A549 (cell line): Measurements from ENCODE around the gene TSKS.

Source experiments
- JUN ChIP-seq, 2 experiments: fragments of >200 bp; sonication (Bioruptor Twin); formaldehyde crosslinking; IDR thresholded peaks; 2 replicates in 1 of 2; 3 replicates in 1 of 2; pipeline ENCODE4 v1.6.1; 2016 to 2017
- TF ChIP-seq, protein P1 (sequence below): fragments of >200 bp; sonication (Bioruptor Twin); formaldehyde crosslinking; IDR thresholded peaks from 3 replicates; pipeline ENCODE4 v1.5.1; 2016
- TF ChIP-seq, protein P2 (sequence below): fragments of 200-600 bp; sonication (generic); IDR thresholded peaks from 2 replicates; pipeline ENCODE4 v1.6.1; 2016; ENCODE audit warnings: antibody characterized with exemption, mild to moderate bottlenecking, moderate library complexity

DNA sequence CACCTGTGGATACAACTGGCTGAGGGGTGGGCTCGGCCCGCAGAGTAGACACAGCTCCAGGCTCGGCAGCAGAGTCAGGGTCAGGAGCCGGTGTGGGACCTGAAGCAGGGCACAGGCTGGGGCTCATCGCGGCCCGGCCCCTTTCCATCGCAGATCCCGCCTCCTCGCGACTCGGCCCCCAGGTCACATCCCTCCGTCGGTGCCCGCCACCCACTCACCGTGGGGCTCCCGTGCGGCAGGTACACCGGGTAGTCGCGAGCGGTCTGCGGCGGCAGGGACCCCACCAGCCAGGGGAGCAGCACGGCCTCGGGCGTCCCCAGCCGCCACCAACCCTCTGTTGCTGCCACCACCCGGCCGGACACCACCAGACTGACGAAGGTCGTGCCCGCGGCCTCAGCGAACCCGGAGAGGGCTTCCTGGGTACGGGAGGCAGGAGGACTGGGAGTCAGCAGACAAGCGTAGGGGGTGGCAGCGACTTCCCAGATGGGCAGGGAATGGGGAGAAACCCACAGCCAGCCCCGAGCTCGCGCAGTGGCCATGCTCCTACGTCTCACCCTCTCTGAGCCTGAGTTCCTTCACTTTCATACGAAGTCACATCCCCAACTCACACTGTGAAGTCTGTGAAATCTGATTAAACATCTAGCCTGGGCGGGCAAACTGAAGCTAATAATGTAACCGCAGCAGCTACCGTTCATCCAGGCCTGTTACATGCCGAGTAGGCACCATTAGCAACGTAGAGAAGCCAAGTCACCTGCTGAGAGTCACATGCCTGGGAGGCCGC, 46.2 kb upstream of the TSKS start:
- TF ChIP-seq JUN (IDR thresholded peaks at IDR 0.05): no peak
- TF ChIP-seq, protein P1, sequence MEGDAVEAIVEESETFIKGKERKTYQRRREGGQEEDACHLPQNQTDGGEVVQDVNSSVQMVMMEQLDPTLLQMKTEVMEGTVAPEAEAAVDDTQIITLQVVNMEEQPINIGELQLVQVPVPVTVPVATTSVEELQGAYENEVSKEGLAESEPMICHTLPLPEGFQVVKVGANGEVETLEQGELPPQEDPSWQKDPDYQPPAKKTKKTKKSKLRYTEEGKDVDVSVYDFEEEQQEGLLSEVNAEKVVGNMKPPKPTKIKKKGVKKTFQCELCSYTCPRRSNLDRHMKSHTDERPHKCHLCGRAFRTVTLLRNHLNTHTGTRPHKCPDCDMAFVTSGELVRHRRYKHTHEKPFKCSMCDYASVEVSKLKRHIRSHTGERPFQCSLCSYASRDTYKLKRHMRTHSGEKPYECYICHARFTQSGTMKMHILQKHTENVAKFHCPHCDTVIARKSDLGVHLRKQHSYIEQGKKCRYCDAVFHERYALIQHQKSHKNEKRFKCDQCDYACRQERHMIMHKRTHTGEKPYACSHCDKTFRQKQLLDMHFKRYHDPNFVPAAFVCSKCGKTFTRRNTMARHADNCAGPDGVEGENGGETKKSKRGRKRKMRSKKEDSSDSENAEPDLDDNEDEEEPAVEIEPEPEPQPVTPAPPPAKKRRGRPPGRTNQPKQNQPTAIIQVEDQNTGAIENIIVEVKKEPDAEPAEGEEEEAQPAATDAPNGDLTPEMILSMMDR: 0 out of 3 replicates have a peak, but pooled peaks have one; percentile 15
- TF ChIP-seq, protein P2, sequence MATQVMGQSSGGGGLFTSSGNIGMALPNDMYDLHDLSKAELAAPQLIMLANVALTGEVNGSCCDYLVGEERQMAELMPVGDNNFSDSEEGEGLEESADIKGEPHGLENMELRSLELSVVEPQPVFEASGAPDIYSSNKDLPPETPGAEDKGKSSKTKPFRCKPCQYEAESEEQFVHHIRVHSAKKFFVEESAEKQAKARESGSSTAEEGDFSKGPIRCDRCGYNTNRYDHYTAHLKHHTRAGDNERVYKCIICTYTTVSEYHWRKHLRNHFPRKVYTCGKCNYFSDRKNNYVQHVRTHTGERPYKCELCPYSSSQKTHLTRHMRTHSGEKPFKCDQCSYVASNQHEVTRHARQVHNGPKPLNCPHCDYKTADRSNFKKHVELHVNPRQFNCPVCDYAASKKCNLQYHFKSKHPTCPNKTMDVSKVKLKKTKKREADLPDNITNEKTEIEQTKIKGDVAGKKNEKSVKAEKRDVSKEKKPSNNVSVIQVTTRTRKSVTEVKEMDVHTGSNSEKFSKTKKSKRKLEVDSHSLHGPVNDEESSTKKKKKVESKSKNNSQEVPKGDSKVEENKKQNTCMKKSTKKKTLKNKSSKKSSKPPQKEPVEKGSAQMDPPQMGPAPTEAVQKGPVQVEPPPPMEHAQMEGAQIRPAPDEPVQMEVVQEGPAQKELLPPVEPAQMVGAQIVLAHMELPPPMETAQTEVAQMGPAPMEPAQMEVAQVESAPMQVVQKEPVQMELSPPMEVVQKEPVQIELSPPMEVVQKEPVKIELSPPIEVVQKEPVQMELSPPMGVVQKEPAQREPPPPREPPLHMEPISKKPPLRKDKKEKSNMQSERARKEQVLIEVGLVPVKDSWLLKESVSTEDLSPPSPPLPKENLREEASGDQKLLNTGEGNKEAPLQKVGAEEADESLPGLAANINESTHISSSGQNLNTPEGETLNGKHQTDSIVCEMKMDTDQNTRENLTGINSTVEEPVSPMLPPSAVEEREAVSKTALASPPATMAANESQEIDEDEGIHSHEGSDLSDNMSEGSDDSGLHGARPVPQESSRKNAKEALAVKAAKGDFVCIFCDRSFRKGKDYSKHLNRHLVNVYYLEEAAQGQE: no peak
